PFSK-1 (cell line): ENCODE results near the gene TTLL11.

Source experiments
- FOXP2 ChIP-seq: optimal IDR thresholded peaks from 2 replicates; pipeline ENCODE3; 2011; ENCODE audit warnings: borderline replicate concordance, control low read depth, inconsistent platforms; ENCODE audit not compliant: insufficient read depth; ENCODE audit errors: extremely low read length, extremely low read depth
- POLR2AphosphoS5 ChIP-seq: IDR thresholded peaks from 2 replicates; pipeline ENCODE4 v1.6.1; 2012; ENCODE audit warnings: low read depth, mild to moderate bottlenecking, control low read depth, low read length, moderate library complexity
- REST ChIP-seq, 2 experiments: IDR thresholded peaks; 2 replicates each; pipeline versions ENCODE4 v1.6.1 to v1.8.0; 2011 to 2012; ENCODE audit warnings: low read depth in 2 of 2, low read length in 2 of 2, control low read depth in 1 of 2, inconsistent platforms in 1 of 2, mild to moderate bottlenecking in 1 of 2, moderate library complexity in 1 of 2; ENCODE audit not compliant: insufficient read depth in 1 of 2
- SIN3A ChIP-seq: IDR thresholded peaks from 2 replicates; pipeline ENCODE4 v1.6.1; 2012; ENCODE audit warnings: mild to moderate bottlenecking, low read length, moderate library complexity, borderline replicate concordance; ENCODE audit not compliant: insufficient read depth
- TAF1 ChIP-seq: IDR thresholded peaks from 2 replicates; pipeline ENCODE4 v1.6.1; 2012; ENCODE audit warnings: low read length, control low read depth, borderline replicate concordance; ENCODE audit not compliant: insufficient read depth

TTLL11 gene

GRCh38 chr9:122107291-122107805 is 14.2 kb upstream of the TTLL11 start:
- TF ChIP-seq SIN3A: no peak
- TF ChIP-seq FOXP2: no peak
- TF ChIP-seq TAF1: no peak
- no peak for TF ChIP-seq POLR2AphosphoS5
- TF ChIP-seq REST (IDR thresholded peaks at IDR 0.05; ENCODE audit: insufficient read depth in 1 of 2, low read depth in 2 of 2, low read length in 2 of 2): no peak

- TF ChIP-seq SIN3A (no peak), TAF1 (no peak), REST (IDR thresholded peaks at IDR 0.05; ENCODE audit: insufficient read depth in 1 of 2, low read depth in 2 of 2, low read length in 2 of 2) (no peak), POLR2AphosphoS5 (no peak)
These were observed 13.5 kb upstream of the TTLL11 start for GRCh38 chr9:122106576-122106975.

GRCh38 chr9:122103985-122104384 is 10.9 kb upstream of the TTLL11 start:
- TF ChIP-seq TAF1: no peak
- no peak for TF ChIP-seq SIN3A
- no peak for TF ChIP-seq REST (IDR thresholded peaks at IDR 0.05; ENCODE audit: insufficient read depth in 1 of 2, low read depth in 2 of 2, low read length in 2 of 2)

GRCh38 chr9:122102156-122102555 is 9.0 kb upstream of the TTLL11 start:
- TF ChIP-seq REST (IDR thresholded peaks at IDR 0.05; ENCODE audit: insufficient read depth in 1 of 2, low read depth in 2 of 2, low read length in 2 of 2) (no peak), SIN3A (no peak), POLR2AphosphoS5 (no peak), TAF1 (no peak), FOXP2 (no peak)

GRCh38 chr9:122100756-122101155 is 7.6 kb upstream of the TTLL11 start:
- no peak for TF ChIP-seq FOXP2
- no peak for TF ChIP-seq REST (IDR thresholded peaks at IDR 0.05; ENCODE audit: insufficient read depth in 1 of 2, low read depth in 2 of 2, low read length in 2 of 2)
- TF ChIP-seq POLR2AphosphoS5: no peak
- no peak for TF ChIP-seq TAF1
- TF ChIP-seq SIN3A: no peak
